Tibial artery (tissue), 4 donors: ENCODE results near the gene CRYL1.
A peak's percentile ranks its signal among the peaks of the same experiment; 100 is the strongest.

Experiments
- DNase-seq, 2 donors: peaks; one replicate each; pipeline ENCODE4 v3.0.0-alpha.2; 2019
- H3K27ac ChIP-seq, 2 donors: fragments of 200-600 bp; sonication (generic) in 1 of 2; 1 replicate in 1 of 2; 2 replicates in 1 of 2; pipeline ENCODE4 v1.5.1; 2018 to 2019; ENCODE audit warnings: mild to moderate bottlenecking in 1 of 2
- H3K27me3 ChIP-seq, 2 donors: fragments of 200-600 bp; sonication (generic) in 1 of 2; one replicate each; pipeline versions ENCODE4 v1.5.1 to v1.6.0; 2016 to 2019
- H3K36me3 ChIP-seq, 3 donors: fragments of 200-600 bp; sonication (generic) in 2 of 3; one replicate each; pipeline ENCODE4 v1.5.1; 2016 to 2019; ENCODE audit warnings: mild to moderate bottlenecking in 2 of 3
- H3K4me1 ChIP-seq, 4 donors: fragments of 200-600 bp; sonication (generic) in 2 of 4; 1 replicate in 3 of 4; 2 replicates in 1 of 4; pipeline ENCODE4 v1.5.1; 2016 to 2019
- H3K4me3 ChIP-seq, 2 donors: fragments of 200-600 bp; sonication (generic) in 1 of 2; 1 replicate in 1 of 2; 2 replicates in 1 of 2; pipeline ENCODE4 v1.5.1; 2018 to 2019; ENCODE audit warnings: mild to moderate bottlenecking in 2 of 2
- H3K9me3 ChIP-seq, 3 donors: fragments of 200-600 bp; sonication (generic) in 1 of 3; one replicate each; pipeline ENCODE4 v1.5.1; 2016 to 2019
- intact Hi-C: fragments of 100-400 bp; cut with DNase I; formaldehyde crosslinking; loops from one replicate; pipeline ENCODE4 v1.15.0; 2023; ENCODE audit warnings: low total_unique reads
- TF ChIP-seq, protein P1 (sequence below), 2 experiments: fragments of 200-600 bp in 1 of 2; fragments of 450-650 bp in 1 of 2; IDR thresholded peaks; one replicate each; pipeline ENCODE4 v1.5.1; 2017 to 2019; ENCODE audit warnings: antibody characterized with exemption in 2 of 2, mild to moderate bottlenecking in 1 of 2, moderate library complexity in 1 of 2

The CRYL1 gene

DNA sequence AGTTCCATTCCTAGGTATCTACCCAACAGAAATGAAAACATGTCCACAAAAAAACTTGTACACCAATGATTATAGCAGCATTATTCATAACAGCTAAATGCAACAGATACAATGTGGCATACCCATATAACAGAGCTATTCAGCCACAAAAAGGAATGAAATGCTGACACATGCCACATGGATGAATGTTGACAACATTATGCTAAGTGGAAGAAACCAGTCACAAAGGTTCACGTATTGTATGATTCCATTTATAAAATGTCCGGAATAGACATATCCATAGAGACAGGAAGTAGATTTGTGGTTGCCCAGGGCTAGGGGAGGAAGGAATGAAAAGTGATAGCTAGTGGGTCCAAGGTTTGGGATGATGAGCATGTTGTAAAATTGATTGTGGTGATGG lies 10.8 kb downstream of the CRYL1 start:
- no peak for DNase-seq
- H3K9me3 ChIP-seq: no peaks in the 10 kb centered on the region
- H3K36me3 ChIP-seq: peaks cover 15 to 33% (median 27%) of the 10 kb centered on the region in 3 donors
- no peaks in the 10 kb centered on the region for H3K27me3 ChIP-seq
- no peaks in the 10 kb centered on the region for H3K4me1 ChIP-seq
- intact Hi-C loops: no loop called here
- no peak overlapping the region for H3K4me3 ChIP-seq
- TF ChIP-seq, protein P1, sequence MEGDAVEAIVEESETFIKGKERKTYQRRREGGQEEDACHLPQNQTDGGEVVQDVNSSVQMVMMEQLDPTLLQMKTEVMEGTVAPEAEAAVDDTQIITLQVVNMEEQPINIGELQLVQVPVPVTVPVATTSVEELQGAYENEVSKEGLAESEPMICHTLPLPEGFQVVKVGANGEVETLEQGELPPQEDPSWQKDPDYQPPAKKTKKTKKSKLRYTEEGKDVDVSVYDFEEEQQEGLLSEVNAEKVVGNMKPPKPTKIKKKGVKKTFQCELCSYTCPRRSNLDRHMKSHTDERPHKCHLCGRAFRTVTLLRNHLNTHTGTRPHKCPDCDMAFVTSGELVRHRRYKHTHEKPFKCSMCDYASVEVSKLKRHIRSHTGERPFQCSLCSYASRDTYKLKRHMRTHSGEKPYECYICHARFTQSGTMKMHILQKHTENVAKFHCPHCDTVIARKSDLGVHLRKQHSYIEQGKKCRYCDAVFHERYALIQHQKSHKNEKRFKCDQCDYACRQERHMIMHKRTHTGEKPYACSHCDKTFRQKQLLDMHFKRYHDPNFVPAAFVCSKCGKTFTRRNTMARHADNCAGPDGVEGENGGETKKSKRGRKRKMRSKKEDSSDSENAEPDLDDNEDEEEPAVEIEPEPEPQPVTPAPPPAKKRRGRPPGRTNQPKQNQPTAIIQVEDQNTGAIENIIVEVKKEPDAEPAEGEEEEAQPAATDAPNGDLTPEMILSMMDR (IDR thresholded peaks at IDR 0.05): no peak
- no peak overlapping the region for H3K27ac ChIP-seq

DNA sequence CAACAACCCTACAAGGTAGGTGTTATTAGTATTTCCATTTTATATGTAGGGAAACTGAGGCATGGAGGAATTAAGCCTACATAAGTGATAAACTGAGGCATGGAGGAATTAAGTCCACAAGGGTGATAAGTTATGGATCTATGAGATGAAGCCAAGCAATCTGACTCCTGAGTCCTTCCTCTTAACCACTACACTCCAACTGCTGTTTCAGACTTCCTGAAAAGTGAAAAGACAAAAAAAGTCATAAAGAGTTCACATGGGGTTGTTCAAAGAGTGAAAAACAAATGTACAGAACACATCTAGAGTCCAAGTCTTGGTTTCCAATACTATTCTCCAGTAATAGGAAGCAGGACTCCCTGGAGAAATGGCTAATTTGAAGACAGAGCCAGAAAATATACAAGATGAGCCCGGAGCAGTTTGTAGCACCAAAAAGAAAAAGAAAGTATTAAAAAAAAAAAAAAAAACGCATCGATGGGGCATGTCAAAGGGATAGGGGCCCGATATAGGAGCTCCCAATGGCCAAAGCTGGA lies 12.1 kb downstream of the CRYL1 start:
- Histone ChIP-seq H3K27me3 (no peaks in the 10 kb centered on the region), H3K4me1 (no peaks in the 10 kb centered on the region), H3K4me3 (no peak overlapping the region), H3K9me3 (no peaks in the 10 kb centered on the region), H3K36me3 (peaks cover 15 to 33% (median 32%) of the 10 kb centered on the region in 3 donors), H3K27ac (no peak overlapping the region)
- intact Hi-C loops: no loop called here
- TF ChIP-seq, protein P1 (IDR thresholded peaks at IDR 0.05): no peak
- no peak for DNase-seq

DNA sequence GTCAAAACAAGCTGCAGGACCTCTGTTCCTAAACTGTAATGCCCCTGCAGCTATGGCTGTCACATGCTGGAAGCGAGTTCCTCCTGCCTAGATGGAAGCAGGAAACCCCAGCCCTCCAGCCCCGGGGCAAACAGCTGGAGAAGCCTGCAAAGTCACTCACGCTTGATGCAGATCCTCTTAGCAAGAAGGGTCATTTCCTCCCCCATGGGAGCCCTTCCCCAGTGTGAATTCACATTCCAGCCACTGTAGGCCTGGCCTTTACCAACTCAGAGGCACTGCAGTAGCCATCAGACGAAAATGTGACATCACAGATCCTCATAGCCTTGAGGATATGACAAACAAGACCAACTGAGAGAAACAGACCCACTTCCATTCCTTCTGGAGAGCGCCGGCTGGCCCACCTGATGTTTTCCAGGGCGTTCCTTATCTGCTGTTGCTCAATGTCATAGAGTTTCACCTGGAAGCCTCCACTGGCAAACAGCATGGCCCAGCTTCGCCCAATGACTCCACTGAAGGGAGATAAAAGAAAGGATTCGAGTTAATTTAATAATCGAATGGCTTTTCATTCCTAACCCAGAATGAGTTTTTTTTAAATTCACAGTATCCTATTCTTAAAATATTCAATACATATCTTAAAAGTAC lies 13.5 kb downstream of the CRYL1 start:
- peak in 1 of 2 donors; percentile 38 for DNase-seq
- H3K9me3 ChIP-seq: no peaks in the 10 kb centered on the region
- no peak overlapping the region for H3K27ac ChIP-seq

DNA sequence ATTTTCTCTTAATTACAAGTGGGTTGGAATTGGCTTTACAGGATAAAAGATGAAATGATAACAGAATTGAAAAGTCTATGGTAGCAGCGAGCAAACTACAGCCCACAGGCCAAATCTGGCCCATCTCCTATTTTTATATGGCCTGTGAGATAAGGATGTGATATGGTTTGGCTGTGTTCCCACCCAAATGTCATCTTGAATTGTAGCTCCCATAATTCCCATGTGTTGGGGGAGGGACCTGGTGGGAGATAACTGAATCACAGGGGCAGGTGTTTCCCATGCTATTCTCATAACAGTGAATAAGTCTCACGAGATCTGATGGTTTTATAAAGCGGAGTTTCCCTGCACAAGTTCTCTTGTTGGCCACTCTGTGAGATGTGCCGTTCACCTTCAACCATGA lies 19.0 kb downstream of the CRYL1 start:
- intact Hi-C loops: no loop called here
- Histone ChIP-seq H3K4me1 (no peaks in the 10 kb centered on the region), H3K27me3 (no peaks in the 10 kb centered on the region), H3K27ac (no peak overlapping the region), H3K9me3 (no peaks in the 10 kb centered on the region), H3K36me3 (peaks cover 11 to 33% (median 25%) of the 10 kb centered on the region in 3 donors), H3K4me3 (no peak overlapping the region)
- no peak for DNase-seq
- TF ChIP-seq, protein P1 (IDR thresholded peaks at IDR 0.05): no peak

More for the DNA sequence above, 13.5 kb downstream of the CRYL1 start:
- Histone ChIP-seq H3K27me3 (no peaks in the 10 kb centered on the region), H3K36me3 (peaks cover 15 to 37% (median 34%) of the 10 kb centered on the region in 3 donors), H3K4me1 (no peaks in the 10 kb centered on the region), H3K4me3 (no peak overlapping the region)
- intact Hi-C loops: no loop called here
- TF ChIP-seq, protein P1 (IDR thresholded peaks at IDR 0.05): no peak

DNA sequence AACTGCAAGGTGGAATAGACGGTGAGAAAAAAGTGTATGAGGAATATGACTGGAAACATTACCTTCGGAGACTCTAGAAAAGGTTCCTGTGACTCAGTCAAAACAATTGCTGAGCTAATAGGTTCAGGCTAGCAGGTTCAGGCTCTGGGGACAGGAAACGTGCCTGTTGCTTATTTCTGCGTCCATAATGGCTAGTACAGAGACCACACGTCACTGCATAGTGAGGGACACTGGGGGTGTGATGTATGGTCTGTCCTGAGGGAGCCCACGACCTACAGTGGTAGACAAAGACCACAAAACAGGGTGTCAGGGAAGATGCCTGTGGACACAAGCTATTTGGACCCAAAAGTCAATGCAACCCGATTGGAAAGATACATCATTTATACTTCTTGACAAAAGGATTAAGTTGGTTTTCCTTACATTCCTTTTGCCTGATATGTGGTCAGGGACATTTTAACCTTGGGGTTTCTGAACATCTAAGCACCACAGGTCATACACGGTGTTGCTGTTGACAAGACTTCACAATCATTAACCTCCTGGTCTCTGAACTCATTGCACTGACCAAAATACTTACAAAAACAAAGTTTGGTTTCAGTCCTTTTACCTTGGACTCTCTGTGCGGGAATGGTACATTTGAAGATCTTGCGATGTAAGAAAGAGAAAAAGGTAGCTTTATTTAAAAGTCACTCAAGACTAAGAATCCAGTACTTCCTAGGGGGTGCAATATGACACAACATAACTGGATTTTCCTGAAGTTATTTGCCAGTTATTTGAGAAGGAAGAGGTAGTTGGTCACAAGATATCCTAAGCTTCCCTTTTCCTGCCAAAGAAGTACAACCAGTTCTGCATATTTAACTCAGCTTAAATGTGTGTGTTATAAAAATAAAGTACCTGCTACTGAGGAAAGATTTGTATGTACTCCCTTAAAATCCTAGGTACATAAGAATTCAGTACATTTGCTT lies 20.0 kb downstream of the CRYL1 start:
- no peaks in the 10 kb centered on the region for H3K9me3 ChIP-seq
- H3K4me1 ChIP-seq: no peaks in the 10 kb centered on the region
- H3K36me3 ChIP-seq: peaks cover 1 to 23% (median 15%) of the 10 kb centered on the region in 3 donors
- H3K27ac ChIP-seq: no peak overlapping the region
- no peaks in the 10 kb centered on the region for H3K27me3 ChIP-seq
- no peak for DNase-seq
- H3K4me3 ChIP-seq: no peak overlapping the region
- TF ChIP-seq, protein P1 (IDR thresholded peaks at IDR 0.05): no peak
- intact Hi-C loops: no loop called here
